ENCODE results near the gene HBQ1. TPM values are rescaled to one million over a fixed set of nuclear protein-coding genes. Genes with fewer than 3 reads are reported as not detected.
"Not testable (repeated sequence)": the region's sequence is repeated elsewhere in the genome, so short reads cannot be mapped to it uniquely, and the experiment has no call there.

The HBQ1 gene
- total RNA-seq, 1 experiment from 2014 or later = not detected

- no peak for ATAC-seq
These were observed 17.8 kb upstream of the HBQ1 start for GRCh38 chr16:162271-162991.

DNA sequence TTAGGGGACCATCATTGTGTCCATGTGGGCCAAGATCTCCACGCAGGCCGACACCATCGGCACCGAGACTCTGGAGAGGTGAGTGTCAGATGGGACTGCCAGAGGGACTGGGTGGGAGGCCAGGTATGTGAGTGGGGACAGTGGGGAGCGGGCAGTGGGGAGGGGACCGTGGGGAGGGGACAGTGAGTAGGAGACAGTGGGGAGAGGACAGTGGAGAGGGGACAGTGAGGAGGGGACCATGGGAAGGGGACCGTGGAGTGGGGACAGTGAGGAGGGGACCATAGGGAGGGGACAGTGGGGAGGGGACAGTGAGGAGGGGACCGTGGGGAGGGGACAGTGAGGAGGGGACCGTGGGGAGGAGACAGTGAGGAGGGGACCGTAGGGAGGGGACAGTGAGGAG lies 17.1 kb upstream of the HBQ1 start:
- H3K4me1 ChIP-seq (ENCODE audit: control insufficient read depth in 1 of 2, insufficient read depth in 2 of 2, low read length in 2 of 2); H3K9me2 ChIP-seq (ENCODE audit: insufficient read depth); CTCF ChIA-PET; H3K9ac ChIP-seq (ENCODE audit: low read length); H2AFZ ChIP-seq (ENCODE audit: low read depth, low read length, poor library complexity, severe bottlenecking); BruUV-seq (replicated peaks); RAD21 ChIA-PET (ENCODE audit: low non-redundant PET in 1 of 2, low total read pairs in 2 of 2, uncharacterized antibody in 2 of 2, unreplicated experiment in 2 of 2); intact Hi-C loops (cut with micrococcal nuclease); H4K20me1 ChIP-seq (ENCODE audit: insufficient read depth); H3K79me2 ChIP-seq (ENCODE audit: insufficient read depth, low read length); H3K9me3 ChIP-seq (ENCODE audit: control insufficient read depth in 1 of 2, insufficient read depth in 1 of 2, low read depth in 1 of 2, low read length in 2 of 2); H3K27ac ChIP-seq (ENCODE audit: low read depth, low read length); H3K27me3 ChIP-seq (ENCODE audit: insufficient read depth, low read length); DNase-seq (ENCODE audit: low read depth, low spot score); H3K4me2 ChIP-seq (ENCODE audit: low read length); H3K4me3 ChIP-seq (replicated peaks in 1 of 2; ENCODE audit: low read depth in 1 of 2, low read length in 2 of 2); POLR2A ChIA-PET; H3K36me3 ChIP-seq (ENCODE audit: control insufficient read depth in 1 of 2, insufficient read depth in 2 of 2, low read length in 2 of 2); ATAC-seq: not testable (repeated sequence)

More at GRCh38 chr16:162271-162991, 17.8 kb upstream of the HBQ1 start:
- Histone ChIP-seq H2AFZ (ENCODE audit: low read depth, low read length, poor library complexity, severe bottlenecking) (no peak overlapping the region), H3K4me2 (ENCODE audit: low read length) (no peak overlapping the region), H3K27ac (ENCODE audit: low read depth, low read length) (no peak overlapping the region), H3K27me3 (ENCODE audit: insufficient read depth, low read length) (no peaks in the 10 kb centered on the region), H3K4me3 (replicated peaks in 1 of 2; ENCODE audit: low read depth in 1 of 2, low read length in 2 of 2) (no peak overlapping the region), H3K36me3 (ENCODE audit: control insufficient read depth in 1 of 2, insufficient read depth in 2 of 2, low read length in 2 of 2) (no peaks in the 10 kb centered on the region), H3K9ac (ENCODE audit: low read length) (no peak overlapping the region), H3K9me3 (ENCODE audit: control insufficient read depth in 1 of 2, insufficient read depth in 1 of 2, low read depth in 1 of 2, low read length in 2 of 2) (no peaks in the 10 kb centered on the region), H3K9me2 (ENCODE audit: insufficient read depth) (no peaks in the 10 kb centered on the region), H4K20me1 (ENCODE audit: insufficient read depth) (no peaks in the 10 kb centered on the region), H3K79me2 (ENCODE audit: insufficient read depth, low read length) (no peaks in the 10 kb centered on the region), H3K4me1 (ENCODE audit: control insufficient read depth in 1 of 2, insufficient read depth in 2 of 2, low read length in 2 of 2) (no peaks in the 10 kb centered on the region)
- ChIA-PET CTCF (no interaction called here), POLR2A (no interaction called here), RAD21 (ENCODE audit: low non-redundant PET in 1 of 2, low total read pairs in 2 of 2, uncharacterized antibody in 2 of 2, unreplicated experiment in 2 of 2) (no interaction called here)
- BruUV-seq (replicated peaks) = no TSS peak
- TF ChIP-seq SIN3A (IDR thresholded peaks at IDR 0.05; ENCODE audit: low read depth) (no peak), ZFX (IDR thresholded peaks at IDR 0.05) (no peak), POLR2A (IDR thresholded peaks at IDR 0.05; ENCODE audit: borderline replicate concordance, extremely low read depth, insufficient read depth, insufficient read length) (no peak), RAD21 (IDR thresholded peaks at IDR 0.05; ENCODE audit: low read depth) (no peak)
- intact Hi-C loops (cut with micrococcal nuclease) = no loop called here
- no peak for DNase-seq (ENCODE audit: low read depth, low spot score)

DNA sequence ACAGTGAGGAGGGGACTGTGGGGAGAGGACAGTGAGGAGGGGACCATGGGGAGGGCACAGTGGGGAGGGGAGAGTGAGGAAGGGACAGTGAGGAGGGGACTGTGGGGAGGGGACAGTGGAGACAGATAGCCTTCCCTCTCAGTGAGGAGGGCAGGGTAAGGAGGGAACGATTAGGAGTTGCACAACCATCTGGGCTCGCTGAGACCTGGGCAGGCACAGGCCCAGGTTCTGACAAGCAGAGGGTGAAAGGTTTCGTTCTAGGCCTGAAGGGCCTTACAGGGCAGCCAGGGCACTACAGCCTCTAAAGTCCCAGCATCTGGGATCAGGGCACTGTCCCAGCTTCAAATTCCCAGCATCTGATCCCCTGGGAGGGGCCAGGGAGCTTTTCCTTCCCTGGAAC lies 16.6 kb upstream of the HBQ1 start:
- H3K4me2 ChIP-seq (ENCODE audit: low read length); H3K27me3 ChIP-seq (ENCODE audit: insufficient read depth, low read length); POLR2A ChIA-PET; H3K27ac ChIP-seq (ENCODE audit: low read depth, low read length); H3K9ac ChIP-seq (ENCODE audit: low read length); H4K20me1 ChIP-seq (ENCODE audit: insufficient read depth); H3K4me1 ChIP-seq (ENCODE audit: control insufficient read depth in 1 of 2, insufficient read depth in 2 of 2, low read length in 2 of 2); RAD21 ChIA-PET (ENCODE audit: low non-redundant PET in 1 of 2, low total read pairs in 2 of 2, uncharacterized antibody in 2 of 2, unreplicated experiment in 2 of 2); DNase-seq (ENCODE audit: low read depth, low spot score); intact Hi-C loops (cut with micrococcal nuclease); H3K9me3 ChIP-seq (ENCODE audit: control insufficient read depth in 1 of 2, insufficient read depth in 1 of 2, low read depth in 1 of 2, low read length in 2 of 2); H2AFZ ChIP-seq (ENCODE audit: low read depth, low read length, poor library complexity, severe bottlenecking); BruUV-seq (replicated peaks); H3K4me3 ChIP-seq (replicated peaks in 1 of 2; ENCODE audit: low read depth in 1 of 2, low read length in 2 of 2); H3K9me2 ChIP-seq (ENCODE audit: insufficient read depth); CTCF ChIA-PET; H3K36me3 ChIP-seq (ENCODE audit: control insufficient read depth in 1 of 2, insufficient read depth in 2 of 2, low read length in 2 of 2); H3K79me2 ChIP-seq (ENCODE audit: insufficient read depth, low read length): not testable (repeated sequence)
- peak; percentile 27; the same call in 1 of the 2 replicates for ATAC-seq

GRCh38 chr16:164134-164823 lies 16.0 kb upstream of the HBQ1 start:
- H3K9me2 ChIP-seq (ENCODE audit: insufficient read depth); RAD21 ChIA-PET (ENCODE audit: low non-redundant PET in 1 of 2, low total read pairs in 2 of 2, uncharacterized antibody in 2 of 2, unreplicated experiment in 2 of 2); H3K9me3 ChIP-seq (ENCODE audit: control insufficient read depth in 1 of 2, insufficient read depth in 1 of 2, low read depth in 1 of 2, low read length in 2 of 2); H3K4me1 ChIP-seq (ENCODE audit: control insufficient read depth in 1 of 2, insufficient read depth in 2 of 2, low read length in 2 of 2); H3K36me3 ChIP-seq (ENCODE audit: control insufficient read depth in 1 of 2, insufficient read depth in 2 of 2, low read length in 2 of 2); H3K9ac ChIP-seq (ENCODE audit: low read length); H3K27me3 ChIP-seq (ENCODE audit: insufficient read depth, low read length); H3K4me2 ChIP-seq (ENCODE audit: low read length); CTCF ChIA-PET; BruUV-seq (replicated peaks); H3K27ac ChIP-seq (ENCODE audit: low read depth, low read length); POLR2A ChIA-PET; DNase-seq (ENCODE audit: low read depth, low spot score); H3K79me2 ChIP-seq (ENCODE audit: insufficient read depth, low read length); H3K4me3 ChIP-seq (replicated peaks in 1 of 2; ENCODE audit: low read depth in 1 of 2, low read length in 2 of 2); H2AFZ ChIP-seq (ENCODE audit: low read depth, low read length, poor library complexity, severe bottlenecking); H4K20me1 ChIP-seq (ENCODE audit: insufficient read depth); intact Hi-C loops (cut with micrococcal nuclease): not testable (repeated sequence)
- ATAC-seq = peak; percentile 49; the same call in 1 of the 2 replicates

Measured in HCT116 (cell line).